HG03045 (cell line): Measurements from ENCODE around the gene FBXL19.

ENCODE experiments used
- ATAC-seq: cut with Tn5 transposase; IDR thresholded peaks from one replicate; pipeline ENCODE4 v1.9.1; 2021; ENCODE audit warnings: mild to moderate bottlenecking, moderate library complexity; ENCODE audit not compliant: unreplicated experiment

Gene FBXL19

DNA sequence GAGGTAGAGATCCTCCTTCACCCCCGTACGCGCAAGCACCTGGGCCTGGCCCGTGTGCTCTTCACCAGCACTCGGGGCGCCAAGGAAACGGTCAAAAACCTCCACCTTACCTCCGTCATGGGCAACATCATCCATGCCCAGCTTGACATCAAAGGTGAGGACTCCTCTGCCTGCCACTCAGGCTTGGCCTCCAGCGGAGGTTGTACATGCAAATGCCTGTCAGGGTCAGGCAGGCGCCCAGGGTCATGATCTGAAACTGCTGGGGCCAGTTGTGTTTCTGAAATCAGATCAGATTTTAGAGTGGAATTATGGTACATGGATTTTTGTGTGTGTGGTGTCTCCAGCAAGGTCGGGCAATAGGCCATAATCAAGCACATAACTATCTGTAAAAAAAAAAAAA lies 38.0 kb downstream of the FBXL19 start:
- ATAC-seq = no peak

DNA sequence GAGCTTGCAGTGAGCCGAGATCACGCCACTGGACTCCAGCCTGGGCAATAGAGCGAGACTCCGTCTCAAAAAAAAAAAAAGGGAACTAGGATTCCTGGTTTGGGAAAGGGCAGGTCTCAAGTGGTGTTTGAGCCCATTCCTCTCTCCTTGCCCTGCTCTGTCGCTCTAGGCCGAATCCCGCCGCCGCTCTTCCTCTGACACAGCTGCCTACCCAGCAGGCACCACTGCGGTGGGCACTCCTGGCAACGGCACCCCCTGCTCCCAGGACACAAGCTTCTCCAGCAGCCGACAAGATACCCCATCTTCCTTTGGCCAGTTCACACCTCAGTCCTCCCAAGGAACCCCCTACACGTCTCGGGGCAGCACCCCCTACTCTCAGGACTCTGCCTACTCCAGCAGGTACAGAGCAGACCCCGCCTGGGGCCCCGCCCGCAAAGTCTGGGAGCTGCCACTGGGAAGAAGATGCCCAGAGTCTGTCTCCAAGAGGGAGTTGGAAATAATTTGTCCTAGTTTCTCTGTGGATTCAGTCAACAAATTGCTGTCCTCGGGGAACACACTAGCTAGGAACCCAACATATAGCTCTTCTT lies 40.6 kb downstream of the FBXL19 start:
- ATAC-seq = no peak

DNA sequence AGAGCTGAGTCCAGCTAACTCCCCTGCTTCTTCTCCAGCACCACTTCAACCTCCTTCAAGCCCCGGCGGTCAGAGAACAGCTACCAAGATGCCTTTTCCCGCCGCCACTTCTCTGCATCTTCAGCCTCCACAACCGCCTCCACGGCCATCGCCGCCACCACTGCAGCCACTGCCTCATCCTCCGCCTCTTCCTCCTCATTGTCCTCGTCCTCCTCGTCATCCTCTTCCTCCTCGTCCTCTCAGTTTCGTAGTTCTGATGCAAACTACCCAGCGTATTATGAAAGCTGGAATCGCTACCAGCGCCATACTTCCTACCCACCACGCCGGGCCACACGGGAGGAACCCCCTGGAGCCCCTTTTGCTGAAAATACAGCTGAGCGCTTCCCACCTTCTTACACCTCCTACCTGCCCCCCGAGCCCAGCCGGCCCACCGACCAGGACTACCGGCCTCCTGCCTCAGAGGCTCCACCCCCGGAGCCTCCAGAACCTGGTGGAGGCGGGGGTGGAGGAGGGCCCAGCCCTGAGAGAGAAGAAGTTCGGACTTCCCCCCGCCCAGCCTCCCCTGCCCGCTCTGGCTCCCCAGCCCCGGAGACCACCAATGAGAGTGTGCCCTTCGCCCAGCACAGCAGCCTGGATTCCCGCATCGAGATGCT lies 41.3 kb downstream of the FBXL19 start:
- no peak for ATAC-seq

DNA sequence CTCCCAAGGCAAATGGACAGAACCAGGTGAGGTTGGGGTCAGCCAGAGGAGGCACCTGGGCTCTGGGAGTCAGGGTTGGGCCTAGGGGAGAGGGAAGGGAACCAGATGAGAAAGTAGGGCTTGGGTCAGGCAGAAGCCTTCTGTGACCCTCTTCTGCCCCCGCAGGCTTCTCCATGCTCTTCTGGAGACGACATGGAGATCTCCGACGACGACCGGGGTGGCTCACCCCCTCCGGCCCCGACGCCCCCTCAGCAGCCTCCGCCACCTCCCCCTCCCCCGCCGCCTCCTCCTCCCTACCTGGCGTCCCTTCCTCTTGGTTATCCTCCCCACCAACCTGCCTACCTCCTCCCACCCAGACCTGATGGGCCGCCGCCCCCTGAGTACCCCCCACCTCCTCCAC lies 42.1 kb downstream of the FBXL19 start:
- no peak for ATAC-seq

DNA sequence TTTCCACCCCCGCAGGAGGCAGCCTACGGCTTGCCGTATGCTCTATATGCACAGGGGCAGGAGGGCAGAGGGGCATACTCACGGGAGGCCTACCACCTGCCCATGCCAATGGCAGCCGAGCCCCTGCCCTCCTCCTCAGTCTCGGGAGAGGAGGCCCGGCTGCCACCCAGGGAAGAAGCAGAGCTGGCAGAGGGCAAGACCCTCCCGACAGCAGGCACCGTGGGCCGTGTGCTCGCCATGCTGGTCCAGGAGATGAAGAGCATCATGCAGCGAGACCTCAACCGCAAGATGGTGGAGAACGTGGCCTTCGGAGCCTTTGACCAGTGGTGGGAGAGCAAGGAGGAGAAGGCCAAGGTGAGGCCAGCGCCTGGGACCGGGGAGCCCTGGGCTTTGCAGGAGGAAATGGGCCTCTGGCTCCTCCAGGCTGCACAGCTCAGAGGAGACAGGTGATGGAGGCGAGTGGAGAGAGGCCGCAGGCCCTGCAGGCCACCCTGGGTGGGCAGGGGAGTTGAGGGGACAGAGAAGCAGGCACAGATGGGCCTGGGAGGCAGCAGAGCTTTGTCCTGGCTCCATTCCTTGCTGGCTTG lies 42.8 kb downstream of the FBXL19 start:
- ATAC-seq = no peak

DNA sequence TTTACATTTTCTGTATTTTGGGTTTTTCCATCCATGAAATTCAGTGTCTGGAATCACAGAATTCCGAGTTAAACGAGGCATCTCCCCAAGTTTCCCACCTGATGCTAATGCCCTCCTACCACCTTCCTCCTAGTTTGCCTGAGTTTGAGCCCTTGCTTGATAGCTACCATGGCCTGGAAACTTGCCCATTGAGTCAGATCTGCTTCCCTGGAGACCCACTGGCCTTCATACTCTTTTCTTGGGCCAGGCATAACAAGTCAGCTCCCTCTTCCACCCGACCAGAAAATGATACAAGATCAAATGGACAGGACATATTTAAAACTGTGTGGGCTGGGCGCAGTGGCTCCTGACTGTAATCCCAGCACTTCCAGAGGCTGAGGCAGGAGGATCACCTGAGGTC lies 44.4 kb downstream of the FBXL19 start:
- no peak for ATAC-seq

DNA sequence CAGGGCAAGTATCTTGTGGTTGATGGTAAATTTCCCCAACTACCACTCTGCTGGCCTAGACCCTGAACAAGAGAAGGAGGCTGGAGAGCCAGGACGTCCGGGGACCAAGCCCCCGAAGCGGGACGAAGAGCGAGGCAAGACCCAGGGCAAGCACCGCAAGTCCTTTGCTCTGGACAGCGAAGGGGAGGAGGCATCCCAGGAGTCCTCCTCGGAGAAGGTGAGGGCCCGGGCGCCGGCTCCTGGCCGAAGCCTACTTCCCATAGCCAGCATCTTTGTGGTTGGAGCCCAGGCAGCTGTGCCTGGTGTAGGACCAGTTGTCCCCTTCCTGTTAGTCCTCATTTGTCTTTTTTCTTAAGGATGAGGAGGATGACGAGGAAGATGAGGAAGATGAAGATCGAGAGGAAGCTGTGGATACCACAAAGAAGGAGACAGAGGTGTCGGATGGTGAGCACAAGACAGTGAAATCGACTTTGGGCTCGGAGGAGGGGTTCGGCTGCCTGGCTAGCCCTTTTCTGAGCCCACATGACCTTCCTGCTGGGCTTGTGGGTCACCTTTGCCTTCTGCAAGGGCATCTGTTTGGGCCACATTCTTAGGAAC lies 46.0 kb downstream of the FBXL19 start:
- ATAC-seq = no peak

DNA sequence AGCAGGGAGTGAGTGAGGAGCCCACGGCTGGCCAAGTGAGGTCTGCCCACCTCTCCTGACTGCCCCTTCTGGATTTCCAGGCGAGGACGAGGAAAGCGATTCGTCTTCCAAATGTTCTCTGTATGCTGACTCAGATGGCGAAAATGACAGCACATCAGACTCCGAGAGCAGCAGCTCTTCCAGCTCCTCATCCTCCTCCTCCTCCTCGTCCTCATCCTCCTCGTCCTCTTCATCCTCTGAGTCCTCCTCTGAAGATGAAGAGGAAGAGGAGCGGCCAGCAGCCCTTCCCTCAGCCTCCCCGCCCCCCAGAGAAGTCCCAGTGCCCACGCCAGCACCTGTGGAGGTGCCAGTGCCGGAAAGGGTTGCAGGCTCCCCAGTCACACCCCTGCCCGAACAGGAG lies 47.9 kb downstream of the FBXL19 start:
- ATAC-seq = no peak

DNA sequence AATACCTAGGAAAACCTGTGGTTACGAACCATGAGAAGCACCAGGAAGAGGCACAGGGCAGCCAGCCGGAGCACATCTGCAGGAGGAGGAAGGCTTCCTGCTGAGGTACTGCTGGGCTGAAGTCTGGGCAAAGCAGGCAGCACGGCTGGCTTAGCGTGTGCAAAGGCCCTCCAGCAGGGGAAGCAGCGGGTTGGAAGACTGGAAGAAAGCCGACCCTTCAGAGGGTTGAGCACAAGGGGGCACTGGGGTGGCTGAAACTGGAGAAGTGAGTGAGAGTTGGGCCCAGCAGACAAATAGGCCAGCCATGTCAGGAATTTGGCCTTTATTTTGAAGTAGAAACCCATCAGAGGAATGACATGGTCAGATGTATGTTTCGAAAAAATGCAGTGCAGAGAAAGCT lies 49.5 kb downstream of the FBXL19 start:
- ATAC-seq = no peak

DNA sequence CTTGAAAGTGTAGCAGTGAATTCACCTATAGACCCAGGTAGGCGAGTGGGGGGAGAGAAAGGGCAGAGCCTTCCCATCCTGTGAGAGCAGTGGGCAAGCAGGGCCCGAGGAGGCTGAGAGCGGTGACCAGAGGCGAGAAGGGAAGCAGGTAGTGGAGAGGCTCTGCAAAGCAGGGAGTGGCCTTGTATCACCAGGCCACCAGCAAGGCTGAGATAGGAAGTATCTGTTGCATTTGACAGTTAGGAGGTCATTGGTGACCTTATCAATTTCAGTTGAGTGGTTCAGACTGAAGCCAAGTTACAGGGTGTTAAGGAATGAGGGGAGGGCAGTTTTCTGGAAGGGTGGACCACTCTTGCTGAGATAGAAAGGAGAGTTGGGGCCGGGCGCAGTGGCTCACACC lies 51.0 kb downstream of the FBXL19 start:
- ATAC-seq = no peak

DNA sequence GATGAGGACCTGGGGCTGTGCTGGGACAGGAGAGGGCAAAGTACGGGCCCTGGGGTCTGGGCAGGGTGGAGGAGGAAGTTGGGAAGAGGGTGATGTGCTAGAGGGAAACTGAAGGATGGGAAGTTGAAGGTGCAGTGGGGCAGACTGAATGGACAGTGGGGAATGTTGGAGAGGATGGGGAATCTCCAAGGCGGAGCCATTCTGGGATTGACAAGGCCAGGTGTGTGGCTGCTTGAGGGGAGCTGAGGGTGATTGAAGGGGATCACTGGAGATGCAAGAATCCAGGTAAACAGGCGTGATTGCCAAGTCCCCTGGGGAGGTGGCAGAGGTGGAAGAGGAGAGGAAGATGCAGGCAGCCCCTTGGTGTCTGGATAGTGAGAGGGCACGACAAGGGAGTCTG lies 53.1 kb downstream of the FBXL19 start:
- no peak for ATAC-seq

DNA sequence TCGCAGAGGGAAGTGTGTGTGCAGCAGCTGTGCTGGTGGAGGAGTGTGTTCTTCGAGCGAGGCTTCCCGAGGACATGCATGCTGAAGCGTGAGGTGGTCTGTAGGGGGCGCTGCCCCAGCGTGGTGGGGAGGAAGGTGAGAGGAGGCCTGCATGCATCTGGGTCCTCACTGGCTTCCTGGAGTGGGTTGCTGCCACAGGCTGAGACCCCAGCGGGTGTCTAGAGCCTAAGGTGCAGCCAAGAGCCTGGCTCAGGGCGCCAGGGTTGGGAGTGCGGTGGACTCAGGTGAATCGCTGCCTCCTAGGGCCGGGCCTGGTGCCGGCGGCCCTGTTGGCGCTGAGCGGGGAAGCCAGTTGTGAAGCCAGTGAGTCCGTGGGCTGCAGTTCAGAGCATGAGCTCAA lies 54.1 kb downstream of the FBXL19 start:
- ATAC-seq = no peak

DNA sequence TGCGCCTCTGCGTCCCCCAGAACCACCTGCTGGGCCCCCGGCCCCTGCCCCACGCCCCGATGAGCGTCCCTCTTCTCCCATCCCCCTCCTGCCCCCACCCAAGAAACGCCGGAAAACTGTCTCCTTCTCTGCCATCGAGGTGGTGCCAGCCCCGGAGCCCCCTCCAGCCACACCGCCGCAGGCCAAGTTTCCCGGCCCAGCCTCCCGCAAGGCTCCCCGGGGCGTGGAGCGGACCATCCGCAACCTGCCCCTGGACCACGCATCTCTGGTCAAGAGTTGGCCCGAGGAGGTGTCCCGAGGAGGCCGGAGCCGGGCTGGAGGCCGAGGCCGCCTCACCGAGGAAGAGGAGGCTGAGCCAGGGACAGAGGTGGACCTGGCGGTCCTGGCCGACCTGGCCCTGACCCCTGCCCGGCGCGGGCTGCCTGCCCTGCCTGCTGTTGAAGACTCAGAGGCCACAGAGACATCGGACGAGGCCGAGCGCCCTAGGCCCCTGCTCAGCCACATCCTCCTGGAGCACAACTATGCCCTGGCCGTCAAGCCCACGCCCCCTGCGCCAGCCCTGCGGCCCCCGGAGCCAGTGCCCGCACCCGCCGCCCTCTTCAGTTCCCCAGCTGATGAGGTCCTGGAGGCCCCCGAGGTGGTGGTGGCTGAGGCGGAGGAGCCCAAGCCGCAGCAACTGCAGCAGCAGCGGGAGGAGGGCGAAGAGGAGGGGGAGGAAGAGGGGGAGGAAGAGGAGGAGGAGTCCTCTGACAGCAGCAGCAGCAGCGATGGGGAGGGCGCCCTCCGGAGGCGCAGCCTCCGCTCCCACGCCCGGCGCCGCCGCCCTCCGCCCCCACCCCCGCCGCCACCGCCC lies 56.0 kb downstream of the FBXL19 start:
- ATAC-seq = no peak

DNA sequence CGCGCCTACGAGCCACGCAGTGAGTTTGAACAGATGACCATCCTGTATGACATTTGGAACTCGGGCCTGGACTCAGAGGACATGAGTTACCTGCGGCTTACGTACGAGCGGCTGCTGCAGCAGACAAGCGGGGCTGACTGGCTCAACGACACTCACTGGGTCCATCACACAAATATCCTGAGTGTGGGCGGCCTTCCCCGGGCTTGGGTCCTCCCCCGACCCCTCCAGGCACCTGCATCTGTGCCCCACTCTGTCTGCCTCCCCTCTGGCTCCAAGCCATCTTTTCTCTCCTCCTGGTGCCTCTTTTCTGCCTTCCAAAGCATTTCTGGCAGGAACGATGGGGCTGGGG lies 56.6 kb downstream of the FBXL19 start:
- ATAC-seq = no peak

DNA sequence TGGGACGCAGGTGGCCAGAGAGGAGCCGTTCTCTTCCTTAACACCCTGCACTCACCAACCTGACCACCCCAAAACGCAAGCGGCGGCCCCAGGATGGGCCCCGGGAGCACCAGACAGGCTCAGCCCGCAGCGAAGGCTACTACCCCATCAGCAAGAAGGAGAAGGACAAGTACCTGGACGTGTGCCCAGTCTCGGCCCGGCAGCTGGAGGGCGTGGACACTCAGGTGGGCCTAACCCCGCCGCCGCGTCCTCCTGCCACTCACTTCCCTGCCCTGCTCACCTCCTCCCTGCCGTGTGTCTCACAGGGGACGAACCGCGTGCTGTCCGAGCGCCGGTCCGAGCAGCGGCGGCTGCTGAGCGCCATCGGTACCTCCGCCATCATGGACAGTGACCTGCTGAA lies 57.1 kb downstream of the FBXL19 start:
- no peak for ATAC-seq

DNA sequence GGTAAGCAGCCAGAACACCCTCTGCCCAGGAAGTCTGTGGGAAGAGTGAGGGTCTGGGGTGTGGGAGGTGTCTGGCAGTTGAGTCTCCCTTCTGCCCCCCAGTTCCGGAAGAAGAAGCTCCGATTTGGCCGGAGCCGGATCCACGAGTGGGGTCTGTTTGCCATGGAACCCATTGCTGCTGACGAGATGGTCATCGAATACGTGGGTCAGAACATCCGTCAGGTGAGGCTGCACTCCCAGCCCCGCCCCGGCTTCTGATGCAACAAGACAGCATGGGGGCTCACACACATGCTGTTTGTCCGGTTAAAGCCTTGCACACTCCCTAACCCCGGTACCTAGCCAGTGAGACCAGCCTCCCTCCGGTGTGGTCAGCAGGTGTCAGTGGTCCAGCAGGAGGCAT lies 57.6 kb downstream of the FBXL19 start:
- no peak for ATAC-seq

DNA sequence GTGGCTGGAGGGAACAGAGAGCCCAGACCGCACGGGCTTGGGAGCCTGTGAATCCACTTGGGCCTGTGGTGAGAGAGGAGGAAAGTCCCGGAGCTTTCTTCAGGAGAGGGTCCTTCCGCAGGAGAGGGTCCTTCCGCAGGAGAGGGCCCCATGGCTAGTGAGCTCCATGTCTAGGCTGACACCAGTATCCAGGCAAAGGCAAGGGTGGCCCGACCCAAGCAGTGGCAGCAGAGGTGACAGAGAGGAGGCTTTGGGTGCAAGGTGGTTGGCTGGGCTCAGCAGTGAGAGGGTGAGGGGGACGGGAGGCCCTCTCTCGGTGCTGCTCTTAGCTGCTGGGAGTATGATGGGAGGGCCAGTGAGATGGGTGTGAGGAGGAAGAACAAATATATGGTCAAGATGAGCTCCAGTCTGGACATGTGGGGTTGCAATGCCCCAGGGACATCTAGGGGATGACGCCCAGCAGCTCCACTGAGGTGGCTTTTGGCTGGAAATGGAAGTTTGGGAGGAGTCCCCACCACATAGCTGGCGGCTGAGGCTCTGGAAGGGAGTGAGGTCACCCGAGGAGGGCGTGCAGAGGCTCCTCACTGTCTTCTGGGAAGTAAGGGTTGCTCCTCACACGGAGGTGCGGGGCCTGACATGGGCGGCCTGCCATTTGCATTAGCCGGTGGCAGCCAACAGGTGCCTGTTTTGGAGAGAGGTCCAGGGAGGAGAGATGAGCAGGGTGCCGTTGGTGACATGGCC lies 59.3 kb downstream of the FBXL19 start:
- ATAC-seq = no peak

DNA sequence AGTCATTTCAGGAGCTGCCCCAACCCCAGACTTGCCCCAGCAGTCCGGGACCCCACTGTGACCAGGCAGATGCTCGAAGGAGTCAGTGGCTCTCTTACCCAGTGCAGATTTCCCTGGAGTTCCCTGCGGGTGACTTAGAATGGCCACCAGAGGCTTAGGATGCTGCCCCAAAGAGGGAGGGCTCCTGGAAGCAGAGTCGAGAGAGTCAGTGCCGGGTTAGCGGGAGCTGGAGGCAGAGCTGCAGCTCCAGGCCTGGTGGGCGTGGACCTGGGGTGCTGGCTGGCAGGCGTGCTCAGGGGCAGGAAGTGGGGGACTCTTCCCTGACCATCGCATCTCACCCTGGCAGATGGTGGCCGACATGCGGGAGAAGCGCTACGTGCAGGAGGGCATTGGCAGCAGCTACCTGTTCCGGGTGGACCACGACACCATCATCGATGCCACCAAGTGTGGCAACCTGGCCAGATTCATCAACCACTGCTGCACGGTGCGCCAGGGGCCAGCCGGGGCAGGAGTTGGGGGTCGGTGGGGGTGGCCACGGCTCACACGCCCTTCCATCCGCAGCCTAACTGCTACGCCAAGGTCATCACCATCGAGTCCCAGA lies 60.0 kb downstream of the FBXL19 start:
- no peak for ATAC-seq

DNA sequence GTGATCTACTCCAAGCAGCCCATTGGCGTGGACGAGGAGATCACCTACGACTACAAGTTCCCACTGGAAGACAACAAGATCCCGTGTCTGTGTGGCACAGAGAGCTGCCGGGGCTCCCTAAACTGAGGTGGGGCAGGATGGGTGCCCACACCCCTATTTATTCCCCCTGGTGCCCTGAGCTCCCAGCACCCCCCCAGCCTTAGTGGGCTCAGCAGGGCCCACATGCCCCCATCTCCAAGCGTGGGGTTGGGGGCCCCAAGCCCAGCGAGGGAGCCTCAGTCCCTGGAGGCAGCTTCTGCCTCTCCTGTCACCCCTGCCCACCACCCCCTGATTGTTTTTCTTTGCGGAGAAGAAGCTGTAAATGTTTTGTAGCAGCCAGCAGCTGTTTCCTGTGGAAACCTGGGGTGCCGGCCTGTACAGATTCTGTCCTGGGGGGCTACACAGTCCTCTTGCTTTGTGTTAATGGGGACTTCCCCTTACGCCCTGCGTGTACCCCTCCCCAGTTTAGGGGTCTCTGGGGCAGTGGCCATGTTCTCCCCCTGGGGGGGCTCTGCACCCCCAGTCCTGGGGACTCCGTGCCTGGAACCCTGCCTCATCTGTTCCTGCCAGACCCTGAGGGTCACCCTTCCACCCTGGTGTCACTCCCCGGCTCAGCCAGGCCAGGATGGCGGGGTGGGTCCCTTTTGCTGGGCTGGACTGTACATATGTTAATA lies 60.7 kb downstream of the FBXL19 start:
- no peak for ATAC-seq
